GM23338 (cell line): ENCODE measurements around the gene EPX. TPM values are rescaled to one million over a fixed set of nuclear protein-coding genes. Genes with fewer than 3 reads are reported as not detected.

Experiments
- ATAC-seq: fragments of 200-7000 bp; cut with Tn5 transposase; 3 replicates; pipeline ENCODE4 v1.9.1; 2020
- DNase-seq: peaks from one replicate; pipeline ENCODE4 v3.0.0-alpha.2; 2015; ENCODE audit warnings: low spot score
- H2AFZ ChIP-seq: fragments of 200-600 bp; sonication (generic); 2 replicates; pipeline ENCODE4 v1.8.0; 2016; ENCODE audit warnings: antibody characterized with exemption, mild to moderate bottlenecking, moderate library complexity
- H3F3A ChIP-seq: fragments of 200-600 bp; sonication (generic); replicated peaks from 2 replicates; pipeline ENCODE4 v1.8.0; 2017; ENCODE audit warnings: antibody characterized with exemption, mixed run types, low read depth
- H3K27ac ChIP-seq: fragments of 200-600 bp; sonication (generic); 2 replicates; pipeline ENCODE4 v1.6.1; 2016; ENCODE audit warnings: low read depth
- H3K27me3 ChIP-seq: fragments of 200-600 bp; sonication (generic); 2 replicates; pipeline ENCODE4 v1.8.0; 2016; ENCODE audit warnings: mild to moderate bottlenecking, mixed run types, moderate library complexity; ENCODE audit not compliant: insufficient read depth
- H3K36me3 ChIP-seq: fragments of 200-600 bp; sonication (generic); 2 replicates; pipeline ENCODE4 v1.8.0; 2016; ENCODE audit warnings: mild to moderate bottlenecking; ENCODE audit not compliant: insufficient read depth
- H3K4me1 ChIP-seq: fragments of 200-600 bp; sonication (generic); 2 replicates; pipeline ENCODE4 v1.8.0; 2016; ENCODE audit warnings: mild to moderate bottlenecking, moderate library complexity; ENCODE audit not compliant: insufficient read depth
- H3K4me2 ChIP-seq: fragments of 200-600 bp; sonication (generic); 2 replicates; pipeline ENCODE4 v1.7.1; 2017; ENCODE audit warnings: mixed run types
- H3K4me3 ChIP-seq: fragments of 200-600 bp; sonication (generic); 2 replicates; pipeline ENCODE4 v1.6.1; 2016; ENCODE audit warnings: mixed run types
- H3K79me2 ChIP-seq: fragments of 200-600 bp; sonication (generic); replicated peaks from 2 replicates; pipeline ENCODE4 v1.8.0; 2017; ENCODE audit warnings: mild to moderate bottlenecking; ENCODE audit not compliant: insufficient read depth
- H3K9me2 ChIP-seq: fragments of 200-600 bp; sonication (generic); 2 replicates; pipeline ENCODE4 v1.8.0; 2017; ENCODE audit not compliant: insufficient read depth
- H4K20me1 ChIP-seq: fragments of 200-600 bp; sonication (generic); replicated peaks from 2 replicates; pipeline ENCODE4 v1.8.0; 2017; ENCODE audit warnings: mild to moderate bottlenecking; ENCODE audit not compliant: insufficient read depth
- H3K27ac Mint-ChIP-seq: 2 replicates; pipeline ENCODE4 v1.8.0; 2020; ENCODE audit warnings: inconsistent platforms, mild to moderate bottlenecking, moderate library complexity, mixed read lengths
- H3K27me3 Mint-ChIP-seq: 3 replicates; pipeline ENCODE4 v1.8.0; 2022; ENCODE audit warnings: low read depth, mild to moderate bottlenecking, moderate library complexity, mixed read lengths, inconsistent platforms; ENCODE audit not compliant: insufficient read depth, poor library complexity
- H3K36me3 Mint-ChIP-seq: 3 replicates; pipeline ENCODE4 v1.8.0; 2021; ENCODE audit warnings: low read depth, mild to moderate bottlenecking, inconsistent platforms, moderate library complexity, mixed read lengths
- H3K4me1 Mint-ChIP-seq: 3 replicates; pipeline ENCODE4 v1.8.0; 2020; ENCODE audit warnings: mild to moderate bottlenecking, inconsistent platforms, mixed read lengths
- H3K4me3 Mint-ChIP-seq: 3 replicates; pipeline ENCODE4 v1.8.0; 2021; ENCODE audit warnings: moderate library complexity, mild to moderate bottlenecking, inconsistent platforms, mixed read lengths
- H3K9me3 Mint-ChIP-seq: 3 replicates; pipeline ENCODE4 v1.8.0; 2020; ENCODE audit warnings: moderate library complexity, mild to moderate bottlenecking, inconsistent platforms, mixed read lengths
- CREB1 ChIP-seq: fragments of 250-450 bp; sonication (Bioruptor Pico); IDR thresholded peaks from 2 replicates; pipeline ENCODE4 v1.5.0; 2020; ENCODE audit warnings: low read depth, mild to moderate bottlenecking, moderate library complexity
- EZH2 ChIP-seq: fragments of 200-600 bp; sonication (generic); IDR thresholded peaks from one replicate; pipeline ENCODE4 v1.8.0; 2017; ENCODE audit warnings: antibody characterized with exemption, mild to moderate bottlenecking, low read depth; ENCODE audit not compliant: unreplicated experiment
- EZH2phosphoT487 ChIP-seq: fragments of 200-600 bp; sonication (generic); IDR thresholded peaks from one replicate; pipeline ENCODE4 v1.8.1; 2018; ENCODE audit warnings: antibody characterized with exemption; ENCODE audit not compliant: unreplicated experiment
- JUNB ChIP-seq: IDR thresholded peaks from one replicate; pipeline ENCODE4 v1.6.1; 2016; ENCODE audit warnings: antibody characterized with exemption; ENCODE audit not compliant: unreplicated experiment
- NANOG ChIP-seq: IDR thresholded peaks from 2 replicates; pipeline ENCODE4 v1.6.1; 2016; ENCODE audit warnings: antibody characterized with exemption, borderline replicate concordance
- POLR2AphosphoS5 ChIP-seq: IDR thresholded peaks from 2 replicates; pipeline ENCODE4 v1.6.1; 2016; ENCODE audit warnings: antibody characterized with exemption, low read depth
- STAT1 ChIP-seq: IDR thresholded peaks from one replicate; pipeline ENCODE4 v1.6.1; 2016; ENCODE audit warnings: antibody characterized with exemption; ENCODE audit not compliant: unreplicated experiment
- ZNF114 ChIP-seq: fragments of 250-450 bp; sonication (Bioruptor Pico); IDR thresholded peaks from 2 replicates; pipeline ENCODE4 v1.5.0; 2020; ENCODE audit warnings: mild to moderate bottlenecking, moderate library complexity
- ZNF331 ChIP-seq: fragments of 250-450 bp; sonication (Bioruptor Pico); IDR thresholded peaks from 2 replicates; pipeline ENCODE4 v1.5.0; 2020; ENCODE audit warnings: low read depth, mild to moderate bottlenecking, moderate library complexity
- polyA plus RNA-seq: library from polyadenylated mRNA; unstranded; fragments of >200 nt; fragmentation: Nextera tagmentation; extraction: Ambion mirVana; gene quantifications from 2 replicates; pipeline ENCODE4 v1.2.1, GENCODE V29; 2016
- total RNA-seq: library from RNA; depleted of rRNA; stranded (reverse); fragments of >200 nt; shearing (Covaris generic); gene quantifications from 2 replicates; pipeline ENCODE4 v1.2.3, GENCODE V29; 2014
- TF ChIP-seq, protein P1 (sequence below): IDR thresholded peaks from 2 replicates; pipeline ENCODE4 v1.6.1; 2016; ENCODE audit warnings: antibody characterized with exemption
- TF ChIP-seq, protein P2 (sequence below), 2 experiments: fragments of 200-600 bp in 1 of 2; sonication (generic) in 1 of 2; conservative IDR thresholded peaks; 2 replicates each; pipeline versions ENCODE4 v1.5.1 to v1.6.1; 2016 to 2017; ENCODE audit warnings: antibody characterized with exemption in 2 of 2, low read depth in 2 of 2, mild to moderate bottlenecking in 2 of 2, moderate library complexity in 1 of 2
- TF ChIP-seq, protein P3 (sequence below): fragments of 250-450 bp; sonication (Bioruptor Pico); IDR thresholded peaks from 2 replicates; pipeline ENCODE4 v1.5.0; 2020; ENCODE audit warnings: mild to moderate bottlenecking, moderate library complexity
- TF ChIP-seq, protein P4 (sequence below): IDR thresholded peaks from one replicate; pipeline ENCODE4 v1.6.1; 2018; ENCODE audit warnings: antibody characterized with exemption; ENCODE audit not compliant: unreplicated experiment

The EPX gene
- total and polyA plus RNA-seq, 2 experiments from 2014 or later = 0.10 TPM; not detected in 1

DNA sequence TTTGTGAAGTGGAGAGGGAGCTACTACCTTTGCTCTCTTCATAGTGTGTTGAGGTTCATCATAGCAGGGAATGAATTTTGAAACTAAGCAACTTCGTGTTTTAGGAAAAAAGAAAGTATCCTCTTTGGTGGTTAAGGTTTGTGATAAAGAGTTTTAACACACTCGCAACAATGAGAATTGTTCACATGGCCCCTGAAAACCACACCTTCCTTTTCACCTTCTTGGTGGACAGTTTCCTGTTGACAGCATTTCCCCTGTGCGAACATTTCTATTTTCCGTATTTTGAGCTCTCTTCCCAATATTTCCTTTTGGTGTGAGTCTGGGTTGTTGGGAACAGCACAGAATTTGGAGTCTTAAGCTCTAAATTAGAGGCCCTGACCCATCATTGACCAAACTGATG, 21.9 kb upstream of the EPX start:
- Mint-ChIP-seq H3K4me1 (no peaks in the 10 kb centered on the region), H3K27ac (no peak overlapping the region), H3K9me3 (no peaks in the 10 kb centered on the region), H3K27me3 (peaks cover 10% of the 10 kb centered on the region), H3K4me3 (no peak overlapping the region), H3K36me3 (no peaks in the 10 kb centered on the region)
- no peak overlapping the region for H3K4me2 ChIP-seq
- no peaks in the 10 kb centered on the region for H3K79me2 ChIP-seq
- no peak for ATAC-seq
- H3K27me3 ChIP-seq = no peaks in the 10 kb centered on the region
- H3K4me3 ChIP-seq = no peak overlapping the region
- H3K4me1 ChIP-seq = no peaks in the 10 kb centered on the region
- H2AFZ ChIP-seq = no peak overlapping the region
- no peak for TF ChIP-seq ZNF114 (CRISPR knock-in tag)
- no peak for TF ChIP-seq CREB1 (CRISPR knock-in tag)
- TF ChIP-seq JUNB = no peak
- TF ChIP-seq EZH2phosphoT487 = no peak
- no peak for TF ChIP-seq EZH2
- TF ChIP-seq, protein P1, sequence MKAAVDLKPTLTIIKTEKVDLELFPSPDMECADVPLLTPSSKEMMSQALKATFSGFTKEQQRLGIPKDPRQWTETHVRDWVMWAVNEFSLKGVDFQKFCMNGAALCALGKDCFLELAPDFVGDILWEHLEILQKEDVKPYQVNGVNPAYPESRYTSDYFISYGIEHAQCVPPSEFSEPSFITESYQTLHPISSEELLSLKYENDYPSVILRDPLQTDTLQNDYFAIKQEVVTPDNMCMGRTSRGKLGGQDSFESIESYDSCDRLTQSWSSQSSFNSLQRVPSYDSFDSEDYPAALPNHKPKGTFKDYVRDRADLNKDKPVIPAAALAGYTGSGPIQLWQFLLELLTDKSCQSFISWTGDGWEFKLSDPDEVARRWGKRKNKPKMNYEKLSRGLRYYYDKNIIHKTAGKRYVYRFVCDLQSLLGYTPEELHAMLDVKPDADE = no peak
- TF ChIP-seq STAT1 = no peak
- no peak for TF ChIP-seq NANOG
- TF ChIP-seq, protein P2, sequence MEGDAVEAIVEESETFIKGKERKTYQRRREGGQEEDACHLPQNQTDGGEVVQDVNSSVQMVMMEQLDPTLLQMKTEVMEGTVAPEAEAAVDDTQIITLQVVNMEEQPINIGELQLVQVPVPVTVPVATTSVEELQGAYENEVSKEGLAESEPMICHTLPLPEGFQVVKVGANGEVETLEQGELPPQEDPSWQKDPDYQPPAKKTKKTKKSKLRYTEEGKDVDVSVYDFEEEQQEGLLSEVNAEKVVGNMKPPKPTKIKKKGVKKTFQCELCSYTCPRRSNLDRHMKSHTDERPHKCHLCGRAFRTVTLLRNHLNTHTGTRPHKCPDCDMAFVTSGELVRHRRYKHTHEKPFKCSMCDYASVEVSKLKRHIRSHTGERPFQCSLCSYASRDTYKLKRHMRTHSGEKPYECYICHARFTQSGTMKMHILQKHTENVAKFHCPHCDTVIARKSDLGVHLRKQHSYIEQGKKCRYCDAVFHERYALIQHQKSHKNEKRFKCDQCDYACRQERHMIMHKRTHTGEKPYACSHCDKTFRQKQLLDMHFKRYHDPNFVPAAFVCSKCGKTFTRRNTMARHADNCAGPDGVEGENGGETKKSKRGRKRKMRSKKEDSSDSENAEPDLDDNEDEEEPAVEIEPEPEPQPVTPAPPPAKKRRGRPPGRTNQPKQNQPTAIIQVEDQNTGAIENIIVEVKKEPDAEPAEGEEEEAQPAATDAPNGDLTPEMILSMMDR (conservative IDR thresholded peaks at IDR 0.05; ENCODE audit: low read depth in 2 of 2) = no peak
- TF ChIP-seq, protein P3, sequence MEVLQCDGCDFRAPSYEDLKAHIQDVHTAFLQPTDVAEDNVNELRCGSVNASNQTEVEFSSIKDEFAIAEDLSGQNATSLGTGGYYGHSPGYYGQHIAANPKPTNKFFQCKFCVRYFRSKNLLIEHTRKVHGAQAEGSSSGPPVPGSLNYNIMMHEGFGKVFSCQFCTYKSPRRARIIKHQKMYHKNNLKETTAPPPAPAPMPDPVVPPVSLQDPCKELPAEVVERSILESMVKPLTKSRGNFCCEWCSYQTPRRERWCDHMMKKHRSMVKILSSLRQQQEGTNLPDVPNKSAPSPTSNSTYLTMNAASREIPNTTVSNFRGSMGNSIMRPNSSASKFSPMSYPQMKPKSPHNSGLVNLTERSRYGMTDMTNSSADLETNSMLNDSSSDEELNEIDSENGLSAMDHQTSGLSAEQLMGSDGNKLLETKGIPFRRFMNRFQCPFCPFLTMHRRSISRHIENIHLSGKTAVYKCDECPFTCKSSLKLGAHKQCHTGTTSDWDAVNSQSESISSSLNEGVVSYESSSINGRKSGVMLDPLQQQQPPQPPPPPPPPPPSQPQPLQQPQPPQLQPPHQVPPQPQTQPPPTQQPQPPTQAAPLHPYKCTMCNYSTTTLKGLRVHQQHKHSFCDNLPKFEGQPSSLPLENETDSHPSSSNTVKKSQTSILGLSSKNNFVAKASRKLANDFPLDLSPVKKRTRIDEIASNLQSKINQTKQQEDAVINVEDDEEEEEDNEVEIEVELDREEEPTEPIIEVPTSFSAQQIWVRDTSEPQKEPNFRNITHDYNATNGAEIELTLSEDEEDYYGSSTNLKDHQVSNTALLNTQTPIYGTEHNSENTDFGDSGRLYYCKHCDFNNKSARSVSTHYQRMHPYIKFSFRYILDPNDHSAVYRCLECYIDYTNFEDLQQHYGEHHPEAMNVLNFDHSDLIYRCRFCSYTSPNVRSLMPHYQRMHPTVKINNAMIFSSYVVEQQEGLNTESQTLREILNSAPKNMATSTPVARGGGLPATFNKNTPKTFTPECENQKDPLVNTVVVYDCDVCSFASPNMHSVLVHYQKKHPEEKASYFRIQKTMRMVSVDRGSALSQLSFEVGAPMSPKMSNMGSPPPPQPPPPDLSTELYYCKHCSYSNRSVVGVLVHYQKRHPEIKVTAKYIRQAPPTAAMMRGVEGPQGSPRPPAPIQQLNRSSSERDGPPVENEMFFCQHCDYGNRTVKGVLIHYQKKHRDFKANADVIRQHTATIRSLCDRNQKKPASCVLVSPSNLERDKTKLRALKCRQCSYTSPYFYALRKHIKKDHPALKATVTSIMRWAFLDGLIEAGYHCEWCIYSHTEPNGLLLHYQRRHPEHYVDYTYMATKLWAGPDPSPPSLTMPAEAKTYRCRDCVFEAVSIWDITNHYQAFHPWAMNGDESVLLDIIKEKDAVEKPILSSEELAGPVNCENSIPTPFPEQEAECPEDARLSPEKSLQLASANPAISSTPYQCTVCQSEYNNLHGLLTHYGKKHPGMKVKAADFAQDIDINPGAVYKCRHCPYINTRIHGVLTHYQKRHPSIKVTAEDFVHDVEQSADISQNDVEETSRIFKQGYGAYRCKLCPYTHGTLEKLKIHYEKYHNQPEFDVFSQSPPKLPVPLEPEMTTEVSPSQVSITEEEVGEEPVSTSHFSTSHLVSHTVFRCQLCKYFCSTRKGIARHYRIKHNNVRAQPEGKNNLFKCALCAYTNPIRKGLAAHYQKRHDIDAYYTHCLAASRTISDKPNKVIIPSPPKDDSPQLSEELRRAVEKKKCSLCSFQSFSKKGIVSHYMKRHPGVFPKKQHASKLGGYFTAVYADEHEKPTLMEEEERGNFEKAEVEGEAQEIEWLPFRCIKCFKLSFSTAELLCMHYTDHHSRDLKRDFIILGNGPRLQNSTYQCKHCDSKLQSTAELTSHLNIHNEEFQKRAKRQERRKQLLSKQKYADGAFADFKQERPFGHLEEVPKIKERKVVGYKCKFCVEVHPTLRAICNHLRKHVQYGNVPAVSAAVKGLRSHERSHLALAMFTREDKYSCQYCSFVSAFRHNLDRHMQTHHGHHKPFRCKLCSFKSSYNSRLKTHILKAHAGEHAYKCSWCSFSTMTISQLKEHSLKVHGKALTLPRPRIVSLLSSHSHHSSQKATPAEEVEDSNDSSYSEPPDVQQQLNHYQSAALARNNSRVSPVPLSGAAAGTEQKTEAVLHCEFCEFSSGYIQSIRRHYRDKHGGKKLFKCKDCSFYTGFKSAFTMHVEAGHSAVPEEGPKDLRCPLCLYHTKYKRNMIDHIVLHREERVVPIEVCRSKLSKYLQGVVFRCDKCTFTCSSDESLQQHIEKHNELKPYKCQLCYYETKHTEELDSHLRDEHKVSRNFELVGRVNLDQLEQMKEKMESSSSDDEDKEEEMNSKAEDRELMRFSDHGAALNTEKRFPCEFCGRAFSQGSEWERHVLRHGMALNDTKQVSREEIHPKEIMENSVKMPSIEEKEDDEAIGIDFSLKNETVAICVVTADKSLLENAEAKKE (CRISPR knock-in tag) = no peak
- TF ChIP-seq POLR2AphosphoS5 = no peak
- TF ChIP-seq ZNF331 (CRISPR knock-in tag) = no peak
- TF ChIP-seq, protein P4, sequence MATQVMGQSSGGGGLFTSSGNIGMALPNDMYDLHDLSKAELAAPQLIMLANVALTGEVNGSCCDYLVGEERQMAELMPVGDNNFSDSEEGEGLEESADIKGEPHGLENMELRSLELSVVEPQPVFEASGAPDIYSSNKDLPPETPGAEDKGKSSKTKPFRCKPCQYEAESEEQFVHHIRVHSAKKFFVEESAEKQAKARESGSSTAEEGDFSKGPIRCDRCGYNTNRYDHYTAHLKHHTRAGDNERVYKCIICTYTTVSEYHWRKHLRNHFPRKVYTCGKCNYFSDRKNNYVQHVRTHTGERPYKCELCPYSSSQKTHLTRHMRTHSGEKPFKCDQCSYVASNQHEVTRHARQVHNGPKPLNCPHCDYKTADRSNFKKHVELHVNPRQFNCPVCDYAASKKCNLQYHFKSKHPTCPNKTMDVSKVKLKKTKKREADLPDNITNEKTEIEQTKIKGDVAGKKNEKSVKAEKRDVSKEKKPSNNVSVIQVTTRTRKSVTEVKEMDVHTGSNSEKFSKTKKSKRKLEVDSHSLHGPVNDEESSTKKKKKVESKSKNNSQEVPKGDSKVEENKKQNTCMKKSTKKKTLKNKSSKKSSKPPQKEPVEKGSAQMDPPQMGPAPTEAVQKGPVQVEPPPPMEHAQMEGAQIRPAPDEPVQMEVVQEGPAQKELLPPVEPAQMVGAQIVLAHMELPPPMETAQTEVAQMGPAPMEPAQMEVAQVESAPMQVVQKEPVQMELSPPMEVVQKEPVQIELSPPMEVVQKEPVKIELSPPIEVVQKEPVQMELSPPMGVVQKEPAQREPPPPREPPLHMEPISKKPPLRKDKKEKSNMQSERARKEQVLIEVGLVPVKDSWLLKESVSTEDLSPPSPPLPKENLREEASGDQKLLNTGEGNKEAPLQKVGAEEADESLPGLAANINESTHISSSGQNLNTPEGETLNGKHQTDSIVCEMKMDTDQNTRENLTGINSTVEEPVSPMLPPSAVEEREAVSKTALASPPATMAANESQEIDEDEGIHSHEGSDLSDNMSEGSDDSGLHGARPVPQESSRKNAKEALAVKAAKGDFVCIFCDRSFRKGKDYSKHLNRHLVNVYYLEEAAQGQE = no peak
- no peaks in the 10 kb centered on the region for H3K9me2 ChIP-seq
- H3K27ac ChIP-seq = no peak overlapping the region
- H4K20me1 ChIP-seq = no peaks in the 10 kb centered on the region
- H3F3A ChIP-seq = no peaks in the 10 kb centered on the region
- H3K36me3 ChIP-seq = no peaks in the 10 kb centered on the region
- no peak for DNase-seq
